ENCODE results near the gene SESN1. TPM values are rescaled to one million over a fixed set of nuclear protein-coding genes. Genes with fewer than 3 reads are reported as not detected.

SESN1 gene
- total RNA-seq, 1 experiment from 2014 or later, result 17.5 TPM

DNA sequence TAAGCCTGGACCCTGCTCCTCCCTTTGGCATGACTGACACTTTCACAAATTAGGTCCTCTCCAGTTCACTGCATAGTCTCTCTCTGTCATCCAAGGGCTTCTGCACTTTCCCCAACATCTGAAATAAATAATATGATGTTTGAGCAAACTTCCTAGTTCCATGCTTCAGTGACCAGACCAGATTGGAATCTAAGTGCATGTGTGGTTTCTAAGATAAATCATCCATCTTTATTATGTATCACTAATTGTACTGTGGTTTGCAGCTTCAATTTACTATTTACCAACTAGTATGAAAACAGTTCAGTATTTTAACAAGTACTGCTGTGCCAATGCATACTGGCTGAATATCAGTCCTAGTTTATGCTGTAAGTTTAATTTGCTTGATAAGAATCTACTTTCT lies 18.7 kb downstream of the SESN1 start:
- H2AFZ ChIP-seq (ENCODE audit: low read length), result no peak overlapping the region
- H3K79me1 ChIP-seq (ENCODE audit: insufficient read depth, low read depth, low read length, poor library complexity, severe bottlenecking), result no peaks in the 10 kb centered on the region
- H3K4ac ChIP-seq (ENCODE audit: low read depth, low read length), result no peak overlapping the region
- H3K4me1 Mint-ChIP-seq, result peaks cover 4 to 5% of the 10 kb centered on the region in 2 experiments
- TF ChIP-seq, protein P1, sequence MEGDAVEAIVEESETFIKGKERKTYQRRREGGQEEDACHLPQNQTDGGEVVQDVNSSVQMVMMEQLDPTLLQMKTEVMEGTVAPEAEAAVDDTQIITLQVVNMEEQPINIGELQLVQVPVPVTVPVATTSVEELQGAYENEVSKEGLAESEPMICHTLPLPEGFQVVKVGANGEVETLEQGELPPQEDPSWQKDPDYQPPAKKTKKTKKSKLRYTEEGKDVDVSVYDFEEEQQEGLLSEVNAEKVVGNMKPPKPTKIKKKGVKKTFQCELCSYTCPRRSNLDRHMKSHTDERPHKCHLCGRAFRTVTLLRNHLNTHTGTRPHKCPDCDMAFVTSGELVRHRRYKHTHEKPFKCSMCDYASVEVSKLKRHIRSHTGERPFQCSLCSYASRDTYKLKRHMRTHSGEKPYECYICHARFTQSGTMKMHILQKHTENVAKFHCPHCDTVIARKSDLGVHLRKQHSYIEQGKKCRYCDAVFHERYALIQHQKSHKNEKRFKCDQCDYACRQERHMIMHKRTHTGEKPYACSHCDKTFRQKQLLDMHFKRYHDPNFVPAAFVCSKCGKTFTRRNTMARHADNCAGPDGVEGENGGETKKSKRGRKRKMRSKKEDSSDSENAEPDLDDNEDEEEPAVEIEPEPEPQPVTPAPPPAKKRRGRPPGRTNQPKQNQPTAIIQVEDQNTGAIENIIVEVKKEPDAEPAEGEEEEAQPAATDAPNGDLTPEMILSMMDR (conservative IDR thresholded peaks at IDR 0.05), result no peak
- H2BK20ac ChIP-seq (ENCODE audit: low read depth, low read length, poor library complexity, severe bottlenecking), result no peak overlapping the region
- H3K23ac ChIP-seq (ENCODE audit: insufficient read length, low read depth, low read length), result no peak overlapping the region
- H3K4me1 ChIP-seq (ENCODE audit: insufficient read depth, low read length), result no peaks in the 10 kb centered on the region
- H2BK12ac ChIP-seq (ENCODE audit: insufficient read length, low read depth, low read length), result no peak overlapping the region
- H3K14ac ChIP-seq (ENCODE audit: insufficient read depth, low read length), result no peak overlapping the region
- H3K27me3 Mint-ChIP-seq (ENCODE audit: low read depth), result no peaks in the 10 kb centered on the region
- no peak overlapping the region for H3K27ac ChIP-seq (ENCODE audit: insufficient read length, low read depth, low read length)
- H4K8ac ChIP-seq (replicated peaks; ENCODE audit: insufficient read length, low read depth, low read length), result no peak overlapping the region
- H4K20me1 ChIP-seq (ENCODE audit: control insufficient read depth, insufficient read depth, insufficient read length), result no peaks in the 10 kb centered on the region
- H3K36me3 Mint-ChIP-seq (ENCODE audit: insufficient read depth in 1 of 3, low read depth in 3 of 3), result no peaks in the 10 kb centered on the region
- H3K4me2 ChIP-seq (ENCODE audit: insufficient read depth, insufficient read length, low read length), result no peak overlapping the region
- no peak overlapping the region for H3K9ac ChIP-seq (ENCODE audit: extremely low read depth, insufficient read length, low read length)
- H2BK5ac ChIP-seq (ENCODE audit: insufficient read length, low read length), result no peak overlapping the region
- H3K4me3 Mint-ChIP-seq, result no peak overlapping the region
- no peak overlapping the region for H3K56ac ChIP-seq (ENCODE audit: insufficient read length, low read depth, low read length)
- H3K27me3 ChIP-seq (ENCODE audit: insufficient read depth, low read length), result no peaks in the 10 kb centered on the region
- no peak overlapping the region for H3K27ac Mint-ChIP-seq
- H4K5ac ChIP-seq (ENCODE audit: insufficient read length, low read depth, low read length), result no peak overlapping the region
- no peak overlapping the region for H2AK5ac ChIP-seq (ENCODE audit: insufficient read length, low read length)
- no peak overlapping the region for H2BK15ac ChIP-seq (ENCODE audit: low read depth, low read length)
- H3K23me2 ChIP-seq (ENCODE audit: insufficient read length, low read depth, low read length, poor library complexity, severe bottlenecking), result no peaks in the 10 kb centered on the region
- no peaks in the 10 kb centered on the region for H3K79me2 ChIP-seq (ENCODE audit: insufficient read depth, low read length)
- no peaks in the 10 kb centered on the region for H3K9me3 ChIP-seq (ENCODE audit: control insufficient read depth, low read depth, low read length)
- H4K91ac ChIP-seq (ENCODE audit: insufficient read length, low read depth, low read length), result no peak overlapping the region
- H3K9me3 Mint-ChIP-seq, result no peaks in the 10 kb centered on the region
- H2BK120ac ChIP-seq (ENCODE audit: low read depth, low read length, poor library complexity, severe bottlenecking), result no peak overlapping the region
- H3T11ph ChIP-seq (ENCODE audit: low read length), result no peak overlapping the region
- no peak overlapping the region for H3K18ac ChIP-seq (ENCODE audit: insufficient read length, low read depth, low read length)
- no peak for DNase-seq

Measured in H9 (cell line).